GM12872 (cell line): ENCODE results near the gene ADAP1.

Experiments
- CTCF ChIP-seq: IDR thresholded peaks from 3 replicates; pipeline ENCODE4 v1.5.1; 2011; ENCODE audit warnings: low read depth, mild to moderate bottlenecking, low read length, moderate library complexity; ENCODE audit not compliant: insufficient read depth

The ADAP1 gene

GRCh38 chr7:964401-965231 is 10.1 kb upstream of the ADAP1 start:
- TF ChIP-seq CTCF = no peak

GRCh38 chr7:963236-964078 is 9.0 kb upstream of the ADAP1 start:
- peak; percentile 39 for TF ChIP-seq CTCF

- no peak for TF ChIP-seq CTCF
Measured at GRCh38 chr7:962401-963081, 8.1 kb upstream of the ADAP1 start.

GRCh38 chr7:961546-962400 is 7.3 kb upstream of the ADAP1 start:
- no peak for TF ChIP-seq CTCF

- no peak for TF ChIP-seq CTCF
Measured at GRCh38 chr7:960269-960871, 5.9 kb upstream of the ADAP1 start.

GRCh38 chr7:959271-959670 is 4.8 kb upstream of the ADAP1 start:
- no peak for TF ChIP-seq CTCF
